Superior temporal gyrus (tissue), 1 donor: ENCODE results near the gene SV2A.

Experiments used
- DNase-seq: peaks from one replicate; pipeline ENCODE4 v3.0.0-alpha.2; 2016; ENCODE audit errors: extremely low spot score

SV2A gene

GRCh38 chr1:149928401-149928724 lies 10.7 kb upstream of the SV2A start:
- DNase-seq = no peak

- peak; percentile 97 for DNase-seq
Measured at GRCh38 chr1:149927563-149928400, 10.1 kb upstream of the SV2A start, which contains the start of gene SF3B4. Gene SF3B4 (minus strand): TSS chr1:149927803. CDS start chr1:149927759, 44 bp downstream.

- no peak for DNase-seq
Measured at GRCh38 chr1:149927056-149927562, 9.5 kb upstream of the SV2A start.

GRCh38 chr1:149926296-149926695 lies 8.7 kb upstream of the SV2A start:
- DNase-seq = no peak

- DNase-seq = no peak
Measured at GRCh38 chr1:149925751-149926150, 8.1 kb upstream of the SV2A start.

GRCh38 chr1:149925345-149925744 lies 7.7 kb upstream of the SV2A start:
- DNase-seq = no peak

- DNase-seq = no peak
Measured at GRCh38 chr1:149923626-149924025, 6.0 kb upstream of the SV2A start.

- DNase-seq = no peak
Measured at GRCh38 chr1:149916898-149917252, 769 bp downstream of the SV2A start.

- DNase-seq = no peak
Measured at GRCh38 chr1:149916193-149916897, 1.3 kb downstream of the SV2A start.

GRCh38 chr1:149915429-149916192 lies 2.0 kb downstream of the SV2A start:
- DNase-seq = no peak

- no peak for DNase-seq
Measured at GRCh38 chr1:149914545-149914944, 3.1 kb downstream of the SV2A start.

GRCh38 chr1:149906570-149907075 lies 11.0 kb downstream of the SV2A start:
- DNase-seq = no peak

GRCh38 chr1:149903836-149904491 lies 13.7 kb downstream of the SV2A start:
- DNase-seq = no peak

GRCh38 chr1:149899460-149900284 lies 18.0 kb downstream of the SV2A start, which contains the start of gene BOLA1:
Gene BOLA1 (plus strand): TSS chr1:149899568. CDS start chr1:149900060, 492 bp downstream.
- DNase-seq = peak; percentile 99

GRCh38 chr1:149896575-149896974 lies 21.1 kb downstream of the SV2A start:
- no peak for DNase-seq

- DNase-seq = no peak
Measured at GRCh38 chr1:149888999-149889289, 28.7 kb downstream of the SV2A start.

- no peak for DNase-seq
Measured at GRCh38 chr1:149888247-149888998, 29.2 kb downstream of the SV2A start.

GRCh38 chr1:149887456-149888246 lies 30.0 kb downstream of the SV2A start:
- DNase-seq = peak; percentile 100

- DNase-seq = peak; percentile 64
Measured at GRCh38 chr1:149887196-149887455, 30.5 kb downstream of the SV2A start.
